ENCODE measurements around the gene ID2.

ID2 gene

GRCh38 chr2:8648441-8649213 lies 33.2 kb upstream of the ID2 start:
- DNase-seq: no peak

DNA sequence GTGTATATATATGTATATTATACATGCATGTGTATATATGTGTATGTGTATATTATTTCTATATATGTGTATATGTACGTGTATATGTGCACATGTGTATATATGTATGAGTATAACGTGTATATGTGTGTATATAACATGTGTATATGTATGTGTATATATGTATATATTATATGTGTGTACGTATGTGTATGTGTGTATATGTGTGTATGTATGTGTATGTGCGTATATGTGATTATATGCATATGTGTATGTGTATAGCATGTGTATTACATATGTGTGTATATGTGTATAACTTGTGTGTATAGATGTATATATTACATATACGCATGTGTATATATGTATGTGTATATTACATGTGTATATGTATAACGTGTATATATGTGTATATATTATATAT lies 32.1 kb upstream of the ID2 start:
- DNase-seq: no peak

- no peak for DNase-seq
Measured at GRCh38 chr2:8650256-8650655, 31.6 kb upstream of the ID2 start.

GRCh38 chr2:8652774-8653426 lies 29.0 kb upstream of the ID2 start:
- DNase-seq: no peak

GRCh38 chr2:8653485-8653884 lies 28.4 kb upstream of the ID2 start:
- DNase-seq: no peak

- no peak for DNase-seq
Measured at GRCh38 chr2:8654041-8654440, 27.8 kb upstream of the ID2 start.

- no peak for DNase-seq
Measured at GRCh38 chr2:8654483-8654882, 27.4 kb upstream of the ID2 start.

DNA sequence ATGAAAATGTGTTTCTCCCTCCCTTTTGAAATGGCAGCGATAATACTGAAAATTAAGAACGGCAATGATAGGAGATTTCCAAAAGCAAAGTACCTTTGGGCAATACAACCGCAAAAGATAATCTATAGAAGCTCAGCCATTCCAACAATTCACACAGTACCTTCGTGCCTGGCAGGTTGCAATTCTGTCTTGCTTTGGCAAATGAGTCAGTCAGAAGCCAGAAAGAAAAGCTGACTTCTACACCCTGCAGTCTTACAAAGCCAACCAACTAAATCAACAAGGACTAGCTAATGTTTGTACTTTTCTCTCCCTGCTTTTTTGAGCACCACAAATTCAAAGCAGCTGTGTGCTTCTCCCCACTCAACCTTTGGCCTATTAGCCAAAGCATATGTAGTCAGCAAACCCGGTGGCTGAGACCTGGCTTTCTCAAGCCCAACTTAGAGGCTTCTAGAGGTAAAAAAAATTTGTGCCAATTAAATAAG lies 25.7 kb upstream of the ID2 start:
- no peak for DNase-seq

GRCh38 chr2:8656811-8657210 lies 25.0 kb upstream of the ID2 start:
- DNase-seq: no peak

DNA sequence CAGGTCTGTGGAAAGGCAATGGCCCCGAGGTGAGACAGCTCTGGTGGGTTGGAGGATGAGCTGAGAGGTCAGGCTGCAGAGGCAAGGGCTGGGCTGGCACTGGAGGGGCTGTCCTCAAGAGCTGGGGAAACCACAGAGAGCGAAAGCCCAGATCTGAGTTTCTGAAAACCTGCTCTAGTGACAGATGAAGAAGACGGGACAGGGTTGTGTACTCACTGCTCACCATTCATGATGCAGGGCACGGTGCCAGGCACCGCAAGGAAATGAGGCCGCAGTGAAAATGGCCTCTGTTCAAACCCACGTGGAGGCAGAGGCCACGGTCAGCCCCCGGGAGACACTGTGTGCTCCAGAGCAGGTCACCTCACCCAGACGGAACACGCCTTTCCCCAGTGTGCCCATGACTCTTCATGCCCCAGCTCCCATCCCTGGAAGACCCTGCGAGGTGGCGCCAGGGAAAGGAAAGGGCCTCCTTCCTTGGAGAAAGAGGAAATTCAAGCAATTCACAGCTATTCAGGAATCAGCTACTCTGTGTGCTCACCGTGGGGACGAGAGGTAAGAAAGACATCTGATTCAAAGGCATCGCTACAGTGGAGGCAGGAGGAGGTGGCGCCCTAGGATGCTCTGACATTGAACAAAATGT lies 24.3 kb upstream of the ID2 start:
- no peak for DNase-seq

- no peak for DNase-seq
Measured at GRCh38 chr2:8658064-8658862, 23.6 kb upstream of the ID2 start.

GRCh38 chr2:8659092-8659734 lies 22.6 kb upstream of the ID2 start:
- DNase-seq: peak; percentile 19 to 20

GRCh38 chr2:8659735-8660492 lies 21.9 kb upstream of the ID2 start:
- no peak for DNase-seq

- no peak for DNase-seq
Measured at GRCh38 chr2:8661235-8661634, 20.6 kb upstream of the ID2 start.

- DNase-seq: no peak
Measured at GRCh38 chr2:8661736-8662135, 20.1 kb upstream of the ID2 start.

DNA sequence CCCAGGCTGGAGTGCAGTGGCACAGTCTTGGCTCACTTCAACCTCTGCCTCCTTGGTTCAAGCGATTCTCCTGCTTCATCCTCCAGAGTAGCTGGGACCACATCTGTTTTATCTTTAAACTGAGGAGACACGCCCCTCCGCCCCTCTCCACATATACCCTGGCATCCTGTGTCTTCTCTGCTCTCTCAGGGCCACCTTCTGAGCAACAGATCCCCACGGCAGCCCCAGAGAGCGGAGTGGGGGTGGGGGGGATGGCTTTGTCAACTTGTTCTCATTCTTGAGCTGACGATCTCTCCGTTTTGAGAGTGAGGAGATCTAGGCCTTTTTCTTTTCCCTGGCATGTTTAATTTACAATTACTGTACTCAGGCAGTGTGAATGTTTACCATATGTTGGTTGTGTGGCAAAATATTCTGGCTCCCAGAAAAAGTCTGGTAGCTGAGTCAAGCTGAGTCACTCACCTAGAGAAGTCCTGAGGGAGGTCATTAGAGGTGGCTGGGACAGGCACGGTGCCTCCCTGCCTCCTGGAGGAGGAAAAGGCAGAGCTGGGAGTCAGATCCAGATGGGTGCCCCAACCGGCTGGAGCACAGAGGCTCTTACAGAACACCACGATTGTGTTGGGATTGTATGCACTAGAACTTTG lies 19.5 kb upstream of the ID2 start:
- no peak for DNase-seq

GRCh38 chr2:8663997-8664396 lies 17.9 kb upstream of the ID2 start:
- DNase-seq: no peak

DNA sequence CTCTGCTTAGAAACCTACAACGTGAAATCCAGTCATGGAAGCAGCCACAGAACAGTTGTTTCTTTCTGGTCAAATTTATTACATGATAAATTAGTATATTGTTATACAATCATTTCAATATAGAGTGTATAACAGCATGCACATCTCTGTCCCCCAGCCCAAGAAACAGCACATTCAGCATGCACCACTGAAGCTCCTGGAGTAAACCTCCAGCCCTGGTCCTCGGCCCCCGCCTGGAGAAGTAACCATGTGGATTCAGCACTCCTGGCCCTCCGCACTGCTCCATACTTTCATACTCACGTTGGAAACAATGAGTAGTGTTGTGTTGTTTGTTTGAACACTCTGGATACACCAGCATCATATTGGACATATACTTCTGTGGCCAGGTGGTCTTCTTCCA lies 15.3 kb upstream of the ID2 start:
- no peak for DNase-seq

- no peak for DNase-seq
Measured at GRCh38 chr2:8667896-8668512, 13.9 kb upstream of the ID2 start.

DNA sequence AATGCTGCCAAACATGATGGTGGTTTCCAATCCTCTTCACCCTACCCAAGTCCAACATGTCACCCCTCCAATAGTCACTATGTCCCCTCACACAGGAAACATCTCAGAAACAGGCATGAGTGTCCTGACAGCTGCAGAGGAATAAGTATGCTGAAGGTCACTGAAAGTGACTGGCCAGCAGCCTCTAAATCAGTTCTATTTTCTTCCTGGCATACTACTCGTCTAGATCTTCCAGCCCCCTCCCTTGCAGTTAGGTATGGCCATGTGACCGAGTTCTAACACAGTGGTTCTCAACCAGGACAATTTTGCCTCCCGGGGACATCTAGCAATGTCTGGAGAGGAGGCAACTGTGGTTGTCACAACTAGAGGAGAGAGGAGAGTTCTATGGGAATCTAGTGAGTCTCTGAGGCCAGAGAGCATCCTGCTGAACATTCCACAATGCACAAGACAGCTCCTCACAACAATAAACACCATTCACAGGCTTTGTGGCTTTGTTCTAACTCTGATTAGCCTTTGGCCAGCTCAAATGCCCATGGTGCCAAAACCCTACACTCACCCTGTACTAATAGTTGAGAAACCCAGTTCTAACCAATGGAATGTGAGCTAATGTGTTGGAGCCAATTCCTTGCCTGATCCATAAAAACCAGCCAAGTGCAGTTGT lies 12.6 kb upstream of the ID2 start:
- DNase-seq: no peak
